ENCODE results near the gene LGALS9.

DNA sequence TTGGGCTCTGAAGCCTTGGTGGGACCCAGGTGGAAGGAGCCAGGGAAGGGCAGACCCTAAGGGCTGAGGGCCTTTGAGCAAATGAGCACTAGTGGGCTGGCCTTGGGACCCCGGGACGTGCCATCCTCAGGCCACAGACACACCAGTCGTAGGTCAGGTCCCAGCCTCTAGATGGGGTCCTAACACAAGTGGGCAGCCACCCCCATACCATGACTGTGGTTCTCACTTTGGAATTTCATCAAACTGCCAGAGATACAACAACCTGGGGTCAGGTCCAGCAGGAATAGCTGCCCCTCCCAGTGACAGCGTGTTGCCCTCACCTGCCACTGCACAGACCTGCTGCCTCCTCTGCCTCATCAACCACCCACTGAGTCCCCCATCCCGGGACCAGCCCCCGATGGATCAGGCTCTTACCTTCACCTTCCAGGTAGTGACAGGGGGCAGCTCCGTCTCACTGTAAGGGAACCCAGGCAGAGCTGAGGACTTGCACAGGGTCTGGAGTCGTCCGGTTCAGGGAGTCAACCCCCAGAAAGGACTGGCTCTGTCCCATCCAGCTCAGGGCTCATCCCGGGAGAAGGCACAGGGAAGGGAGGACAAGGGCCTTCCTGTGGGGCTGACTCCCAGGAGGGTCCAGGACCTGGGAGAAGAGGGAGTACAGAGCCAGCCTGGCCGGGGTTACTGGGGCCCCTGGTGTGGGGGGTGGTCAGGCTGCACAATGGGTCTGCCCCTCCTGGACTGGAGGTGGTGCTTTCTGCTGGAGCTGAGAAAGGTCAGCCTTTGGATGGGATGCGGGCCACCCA is 40.0 kb downstream of the LGALS9 start:
- no peak for TF ChIP-seq EP300 (IDR thresholded peaks at IDR 0.05)
- TF ChIP-seq HOXA7 (CRISPR knock-in tag; IDR thresholded peaks at IDR 0.05) = no peak
- no peak for TF ChIP-seq POLR2A (IDR thresholded peaks at IDR 0.05; ENCODE audit: low read length)
- TF ChIP-seq, protein P1, sequence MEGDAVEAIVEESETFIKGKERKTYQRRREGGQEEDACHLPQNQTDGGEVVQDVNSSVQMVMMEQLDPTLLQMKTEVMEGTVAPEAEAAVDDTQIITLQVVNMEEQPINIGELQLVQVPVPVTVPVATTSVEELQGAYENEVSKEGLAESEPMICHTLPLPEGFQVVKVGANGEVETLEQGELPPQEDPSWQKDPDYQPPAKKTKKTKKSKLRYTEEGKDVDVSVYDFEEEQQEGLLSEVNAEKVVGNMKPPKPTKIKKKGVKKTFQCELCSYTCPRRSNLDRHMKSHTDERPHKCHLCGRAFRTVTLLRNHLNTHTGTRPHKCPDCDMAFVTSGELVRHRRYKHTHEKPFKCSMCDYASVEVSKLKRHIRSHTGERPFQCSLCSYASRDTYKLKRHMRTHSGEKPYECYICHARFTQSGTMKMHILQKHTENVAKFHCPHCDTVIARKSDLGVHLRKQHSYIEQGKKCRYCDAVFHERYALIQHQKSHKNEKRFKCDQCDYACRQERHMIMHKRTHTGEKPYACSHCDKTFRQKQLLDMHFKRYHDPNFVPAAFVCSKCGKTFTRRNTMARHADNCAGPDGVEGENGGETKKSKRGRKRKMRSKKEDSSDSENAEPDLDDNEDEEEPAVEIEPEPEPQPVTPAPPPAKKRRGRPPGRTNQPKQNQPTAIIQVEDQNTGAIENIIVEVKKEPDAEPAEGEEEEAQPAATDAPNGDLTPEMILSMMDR (IDR thresholded peaks at IDR 0.05) = no peak
- TF ChIP-seq MYC (IDR thresholded peaks at IDR 0.05; ENCODE audit: borderline replicate concordance, low read length) = no peak
- TF ChIP-seq, protein P2, sequence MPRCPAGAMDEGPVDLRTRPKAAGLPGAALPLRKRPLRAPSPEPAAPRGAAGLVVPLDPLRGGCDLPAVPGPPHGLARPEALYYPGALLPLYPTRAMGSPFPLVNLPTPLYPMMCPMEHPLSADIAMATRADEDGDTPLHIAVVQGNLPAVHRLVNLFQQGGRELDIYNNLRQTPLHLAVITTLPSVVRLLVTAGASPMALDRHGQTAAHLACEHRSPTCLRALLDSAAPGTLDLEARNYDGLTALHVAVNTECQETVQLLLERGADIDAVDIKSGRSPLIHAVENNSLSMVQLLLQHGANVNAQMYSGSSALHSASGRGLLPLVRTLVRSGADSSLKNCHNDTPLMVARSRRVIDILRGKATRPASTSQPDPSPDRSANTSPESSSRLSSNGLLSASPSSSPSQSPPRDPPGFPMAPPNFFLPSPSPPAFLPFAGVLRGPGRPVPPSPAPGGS (IDR thresholded peaks at IDR 0.05) = no peak
- TF ChIP-seq, protein P3, sequence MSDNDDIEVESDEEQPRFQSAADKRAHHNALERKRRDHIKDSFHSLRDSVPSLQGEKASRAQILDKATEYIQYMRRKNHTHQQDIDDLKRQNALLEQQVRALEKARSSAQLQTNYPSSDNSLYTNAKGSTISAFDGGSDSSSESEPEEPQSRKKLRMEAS (IDR thresholded peaks at IDR 0.05) = no peak
